Measurements from ENCODE around the gene AFTPH. TPM values are rescaled to one million over a fixed set of nuclear protein-coding genes. Genes with fewer than 3 reads are reported as not detected.

Gene AFTPH
- total RNA-seq, 2 experiments from 2014 or later, result 39.2 to 40.2 TPM

- Mint-ChIP-seq H3K27me3 (no peaks in the 10 kb centered on the region), H3K27ac (no peak overlapping the region), H3K9me3 (no peaks in the 10 kb centered on the region), H3K4me3 (no peak overlapping the region), H3K4me1 (peaks cover 9% of the 10 kb centered on the region), H3K36me3 (ENCODE audit: low read depth) (peaks cover 35% of the 10 kb centered on the region)
- ChIA-PET POLR2A (interaction anchor here (1.0 to 1.4 kb wide), 3 partner anchors 25 to 224 kb away, joined by 3 read pairs; partner anchors contain the start of gene AFTPH), CTCF (interaction anchor here (0.8 to 1.5 kb wide), 3 partner anchors 11 to 28 kb away, joined by 3 to 5 read pairs (median 3); no protein-coding TSS in a partner anchor)
- no peak for DNase-seq
These were observed 25.9 kb downstream of the AFTPH start for GRCh38 chr2:64550042-64550441.

- no peak for DNase-seq
- Mint-ChIP-seq H3K27me3 (no peaks in the 10 kb centered on the region), H3K27ac (no peak overlapping the region), H3K9me3 (no peaks in the 10 kb centered on the region), H3K4me1 (peaks cover 13% of the 10 kb centered on the region), H3K4me3 (no peak overlapping the region), H3K36me3 (ENCODE audit: low read depth) (peaks cover 38% of the 10 kb centered on the region)
- CTCF ChIA-PET, result interaction anchor here (0.6 to 1.5 kb wide), 3 partner anchors 10 to 839 kb away, joined by 3 to 5 read pairs (median 3); no protein-coding TSS in a partner anchor
- POLR2A ChIA-PET, result no interaction called here
These were observed 27.7 kb downstream of the AFTPH start for GRCh38 chr2:64551851-64552250.

- POLR2A ChIA-PET, result interaction anchor here (1.0 to 1.4 kb wide), 2 partner anchors 14 to 29 kb away, joined by 3 to 5 read pairs; no protein-coding TSS in a partner anchor
- Mint-ChIP-seq H3K27ac (no peak overlapping the region), H3K36me3 (ENCODE audit: low read depth) (peaks cover 42% of the 10 kb centered on the region), H3K9me3 (no peaks in the 10 kb centered on the region), H3K4me3 (no peak overlapping the region), H3K4me1 (peaks cover 4% of the 10 kb centered on the region), H3K27me3 (no peaks in the 10 kb centered on the region)
- CTCF ChIA-PET, result interaction anchor here (0.7 to 2.9 kb wide), 3 partner anchors 31 to 223 kb away, joined by 3 to 21 read pairs (median 8); partner anchors contain the start of gene AFTPH
- DNase-seq, result no peak
These were observed 30.0 kb downstream of the AFTPH start for GRCh38 chr2:64554117-64554516.

- ChIA-PET CTCF (interaction anchor here (0.6 to 4.4 kb wide), 6 partner anchors 26 to 228 kb away, joined by 4 to 37 read pairs (median 8); partner anchors contain the start of gene AFTPH), POLR2A (interaction anchor here (1.1 to 6.3 kb wide), 3 partner anchors 19 to 49 kb away, joined by 3 to 51 read pairs (median 4); partner anchors contain the start of gene AFTPH)
- Mint-ChIP-seq H3K9me3 (no peaks in the 10 kb centered on the region), H3K4me3 (no peak overlapping the region), H3K36me3 (ENCODE audit: low read depth) (peaks cover 17% of the 10 kb centered on the region), H3K27ac (no peak overlapping the region), H3K4me1 (peaks cover 25% of the 10 kb centered on the region), H3K27me3 (no peaks in the 10 kb centered on the region)
- no peak for DNase-seq
These were observed 34.4 kb downstream of the AFTPH start for GRCh38 chr2:64558445-64559081.

GRCh38 chr2:64562148-64562784 is 38.1 kb downstream of the AFTPH start:
- peak overlapping the region; percentile 13 for H3K27ac Mint-ChIP-seq
- H3K36me3 Mint-ChIP-seq (ENCODE audit: low read depth), result peaks cover 13% of the 10 kb centered on the region
- peaks cover 37% of the 10 kb centered on the region for H3K4me1 Mint-ChIP-seq
- no peaks in the 10 kb centered on the region for H3K27me3 Mint-ChIP-seq
- CTCF ChIA-PET, result interaction anchor here (0.6 to 4.4 kb wide), 15 partner anchors 9 to 311 kb away, joined by 3 to 38 read pairs (median 4); partner anchors contain the start of gene AFTPH
- no peaks in the 10 kb centered on the region for H3K9me3 Mint-ChIP-seq
- POLR2A ChIA-PET, result interaction anchor here (1.5 to 6.3 kb wide), 2 partner anchors 13 to 38 kb away, joined by 3 to 51 read pairs; partner anchors contain the start of gene AFTPH
- no peak overlapping the region for H3K4me3 Mint-ChIP-seq
- DNase-seq, result no peak

- no peak for DNase-seq
- H3K9me3 Mint-ChIP-seq, result no peaks in the 10 kb centered on the region
- peaks cover 15% of the 10 kb centered on the region for H3K36me3 Mint-ChIP-seq (ENCODE audit: low read depth)
- ChIA-PET POLR2A (no interaction called here), CTCF (interaction anchor here (0.9 kb wide), 1 partner anchor 87 kb away, joined by 3 read pairs; no protein-coding TSS in a partner anchor)
- H3K4me3 Mint-ChIP-seq, result no peak overlapping the region
- peaks cover 37% of the 10 kb centered on the region for H3K4me1 Mint-ChIP-seq
- H3K27ac Mint-ChIP-seq, result no peak overlapping the region
- no peaks in the 10 kb centered on the region for H3K27me3 Mint-ChIP-seq
These were observed 39.4 kb downstream of the AFTPH start for GRCh38 chr2:64563436-64563938.

GRCh38 chr2:64565949-64566710 is 42.0 kb downstream of the AFTPH start:
- Mint-ChIP-seq H3K9me3 (no peaks in the 10 kb centered on the region), H3K27ac (no peak overlapping the region), H3K4me1 (peaks cover 35% of the 10 kb centered on the region), H3K27me3 (no peaks in the 10 kb centered on the region), H3K4me3 (no peak overlapping the region), H3K36me3 (ENCODE audit: low read depth) (peaks cover 20% of the 10 kb centered on the region)
- ChIA-PET POLR2A (interaction anchor here (1.5 kb wide), 1 partner anchor 43 kb away, joined by 4 read pairs; no protein-coding TSS in a partner anchor), CTCF (no interaction called here)
- DNase-seq, result no peak

GRCh38 chr2:64567473-64567872 is 43.3 kb downstream of the AFTPH start:
- Mint-ChIP-seq H3K4me3 (no peak overlapping the region), H3K4me1 (peaks cover 26% of the 10 kb centered on the region), H3K36me3 (ENCODE audit: low read depth) (peaks cover 27% of the 10 kb centered on the region), H3K27ac (no peak overlapping the region), H3K9me3 (no peaks in the 10 kb centered on the region), H3K27me3 (no peaks in the 10 kb centered on the region)
- ChIA-PET CTCF (interaction anchor here (1.6 kb wide), 1 partner anchor 19 kb away, joined by 4 read pairs; no protein-coding TSS in a partner anchor), POLR2A (no interaction called here)
- no peak for DNase-seq

- ChIA-PET POLR2A (no interaction called here), CTCF (interaction anchor here (1.0 to 2.3 kb wide), 2 partner anchors 16 to 18 kb away, joined by 4 to 9 read pairs; no protein-coding TSS in a partner anchor)
- H3K9me3 Mint-ChIP-seq, result no peaks in the 10 kb centered on the region
- H3K27me3 Mint-ChIP-seq, result no peaks in the 10 kb centered on the region
- H3K4me3 Mint-ChIP-seq, result no peak overlapping the region
- no peak for DNase-seq
- H3K27ac Mint-ChIP-seq, result no peak overlapping the region
- peaks cover 30% of the 10 kb centered on the region for H3K36me3 Mint-ChIP-seq (ENCODE audit: low read depth)
- peaks cover 14% of the 10 kb centered on the region for H3K4me1 Mint-ChIP-seq
These were observed 44.7 kb downstream of the AFTPH start for GRCh38 chr2:64568836-64569235.

GRCh38 chr2:64574871-64575270 is 50.7 kb downstream of the AFTPH start:
- ChIA-PET CTCF (interaction anchor here (0.7 to 1.9 kb wide), 5 partner anchors 12 to 244 kb away, joined by 3 to 10 read pairs (median 4); partner anchors contain the start of gene AFTPH), POLR2A (interaction anchor here (0.9 to 1.9 kb wide), 3 partner anchors 13 to 52 kb away, joined by 3 to 7 read pairs (median 3); partner anchors contain the start of gene AFTPH)
- Mint-ChIP-seq H3K9me3 (no peaks in the 10 kb centered on the region), H3K4me1 (peaks cover 11% of the 10 kb centered on the region), H3K27ac (peak overlapping the region; percentile 1), H3K27me3 (no peaks in the 10 kb centered on the region), H3K4me3 (no peak overlapping the region), H3K36me3 (ENCODE audit: low read depth) (peaks cover 43% of the 10 kb centered on the region)
- DNase-seq, result no peak

- POLR2A ChIA-PET, result interaction anchor here (1.0 kb wide), 1 partner anchor 29 kb away, joined by 3 read pairs; no protein-coding TSS in a partner anchor
These were observed 56.9 kb downstream of the AFTPH start for GRCh38 chr2:64581018-64581417.

More at GRCh38 chr2:64581018-64581417, 56.9 kb downstream of the AFTPH start:
- DNase-seq, result no peak
- peaks cover 6% of the 10 kb centered on the region for H3K4me1 Mint-ChIP-seq
- no peak overlapping the region for H3K4me3 Mint-ChIP-seq
- CTCF ChIA-PET, result interaction anchor here (1.1 to 2.2 kb wide), 4 partner anchors 26 to 337 kb away, joined by 3 to 10 read pairs (median 3); partner anchors contain the start of gene AFTPH
- no peaks in the 10 kb centered on the region for H3K9me3 Mint-ChIP-seq
- H3K27me3 Mint-ChIP-seq, result no peaks in the 10 kb centered on the region
- H3K27ac Mint-ChIP-seq, result no peak overlapping the region
- H3K36me3 Mint-ChIP-seq (ENCODE audit: low read depth), result peaks cover 25% of the 10 kb centered on the region

Measured in activated CD4-positive, alpha-beta memory T cell treated with anti-CD3 and anti-CD28 coated beads, Interleukin-2, amount 10 ng/mL, durations not matched to agents 7 days and 5 days (primary cell).